Dermis microvascular lymphatic vessel endothelial cell (primary cell): Measurements from ENCODE around the gene NDUFS8. TPM values are rescaled to one million over a fixed set of nuclear protein-coding genes. Genes with fewer than 3 reads are reported as not detected.
"Not testable (repeated sequence)": the region's sequence is repeated elsewhere in the genome, so short reads cannot be mapped to it uniquely, and the experiment has no call there.

Experiments used
- DNase-seq, 2 donors: peaks; one replicate each; pipeline versions ENCODE4 v3.0.0 to v3.0.0-alpha.2; 2010; ENCODE audit warnings: low read depth in 2 of 2
- total RNA-seq: library from RNA; depleted of rRNA; stranded (reverse); fragments of >200 nt; gene quantifications from 2 replicates; pipeline ENCODE4 v1.2.1, GENCODE V29; 2014

Gene NDUFS8
- total RNA-seq = 96.3 and 121 TPM in 2 replicates

DNA sequence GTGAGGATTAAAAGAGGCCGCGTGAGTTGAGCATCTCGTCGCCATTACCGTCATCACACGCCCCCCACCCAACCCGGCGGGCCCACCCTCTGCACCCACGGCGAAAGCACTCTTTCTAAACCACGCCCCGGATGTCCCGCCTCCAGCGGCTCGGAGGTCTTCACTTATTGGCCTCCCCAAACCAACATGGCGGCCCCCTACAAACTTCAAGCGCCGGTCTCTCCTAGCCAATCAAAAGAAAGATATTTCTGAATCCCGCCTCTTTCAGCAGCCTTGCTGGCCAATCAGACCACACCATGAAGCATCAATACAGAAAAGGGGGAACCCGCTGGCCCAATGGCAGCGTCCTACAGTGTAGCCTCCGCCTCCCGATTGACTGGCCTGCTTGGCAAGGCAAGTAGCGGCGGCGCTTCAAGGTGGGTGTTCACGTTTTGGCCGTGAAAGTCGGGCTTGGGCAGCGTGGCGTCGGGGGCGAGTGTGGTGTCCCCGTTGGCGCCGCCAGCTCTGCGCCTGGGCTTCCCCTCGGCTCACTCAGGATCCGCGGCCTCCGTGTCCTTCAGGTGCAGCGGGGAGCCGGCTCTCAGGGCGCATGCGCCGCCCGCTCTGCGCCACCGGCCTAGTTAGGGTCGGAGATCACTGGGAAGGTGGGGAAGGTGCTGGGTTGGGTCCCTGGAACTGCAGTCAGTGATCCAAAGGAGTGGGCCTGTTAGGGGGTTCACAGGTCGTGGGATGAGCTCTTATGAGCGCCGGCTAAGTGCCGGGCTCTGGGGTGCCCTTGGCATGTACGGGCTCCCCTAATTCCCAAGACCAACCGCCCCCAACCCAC lies at the start of gene NDUFS8:
Gene NDUFS8, plus strand, starts transcription at position 364 of the 826 bp plus-strand sequence. CDS start 1,471 bp downstream, outside the sequence.
- DNase-seq = peak; percentile 98 to 99

DNA sequence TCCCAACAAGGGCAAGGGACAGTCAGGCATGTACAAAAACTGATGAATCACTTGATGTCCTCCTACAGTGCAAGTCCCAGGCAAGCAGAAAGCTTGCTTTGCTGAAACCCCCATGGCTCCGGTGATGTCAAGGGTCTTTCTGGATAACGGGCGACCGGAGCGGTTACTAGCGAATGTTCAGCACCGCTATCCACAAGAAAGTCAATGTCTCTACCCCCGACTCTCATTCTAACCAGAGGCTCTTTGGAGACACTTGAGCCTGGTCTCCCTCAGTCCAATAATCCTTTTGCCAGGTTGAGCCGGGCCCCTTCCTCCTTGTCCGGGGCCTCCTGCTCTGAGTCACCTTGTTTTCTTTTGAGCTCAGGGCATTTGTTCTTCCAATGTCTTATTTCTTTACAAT lies 49.3 kb upstream of the NDUFS8 start:
- not testable (repeated sequence) for DNase-seq

DNA sequence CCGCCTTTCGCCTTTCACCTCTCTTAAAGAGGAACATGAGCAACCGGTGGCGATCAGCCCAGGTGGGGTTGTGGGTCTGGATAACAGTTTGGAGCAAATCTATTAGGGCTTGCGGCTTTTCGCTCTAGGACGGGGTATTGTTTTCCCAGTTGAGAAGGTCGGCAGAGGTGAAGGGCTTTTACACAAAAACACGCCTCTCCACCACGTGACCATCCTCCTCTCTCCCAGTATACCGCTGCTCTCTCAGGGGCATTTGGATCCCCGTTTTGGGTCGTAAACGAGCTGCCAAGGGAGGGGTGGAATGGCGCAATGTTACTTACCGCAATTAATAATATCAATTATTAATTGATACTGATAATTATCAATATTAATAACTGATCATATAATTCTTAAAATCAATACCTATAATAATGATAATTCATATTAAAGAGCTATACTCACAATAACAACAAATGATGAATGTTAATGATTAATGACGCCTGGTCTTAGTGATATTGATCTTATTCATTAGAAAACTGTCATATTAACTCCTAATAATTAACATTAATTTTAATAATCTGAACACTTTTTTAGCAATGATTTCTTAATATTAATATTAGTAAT lies 48.1 kb upstream of the NDUFS8 start:
- DNase-seq = not testable (repeated sequence)

DNA sequence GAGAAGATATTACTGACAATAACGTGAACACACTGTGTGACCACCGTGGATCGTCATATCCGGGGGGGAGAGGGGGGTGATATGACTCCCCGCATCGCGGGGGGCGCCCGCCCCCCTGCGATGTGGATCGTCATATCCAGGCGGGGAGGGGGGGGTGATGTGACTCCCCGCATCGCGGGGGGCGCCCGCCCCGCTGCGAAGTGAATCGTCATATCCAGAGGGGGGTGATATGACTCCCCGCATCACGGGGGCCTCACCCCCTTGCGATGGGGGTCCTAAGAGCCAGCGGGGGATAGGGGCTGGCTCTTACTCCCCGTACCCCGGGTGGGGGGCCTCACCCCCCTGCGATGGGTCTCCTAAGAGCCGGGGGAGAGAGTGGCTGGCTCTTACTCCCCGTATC lies 46.5 kb upstream of the NDUFS8 start:
- no peak for DNase-seq

DNA sequence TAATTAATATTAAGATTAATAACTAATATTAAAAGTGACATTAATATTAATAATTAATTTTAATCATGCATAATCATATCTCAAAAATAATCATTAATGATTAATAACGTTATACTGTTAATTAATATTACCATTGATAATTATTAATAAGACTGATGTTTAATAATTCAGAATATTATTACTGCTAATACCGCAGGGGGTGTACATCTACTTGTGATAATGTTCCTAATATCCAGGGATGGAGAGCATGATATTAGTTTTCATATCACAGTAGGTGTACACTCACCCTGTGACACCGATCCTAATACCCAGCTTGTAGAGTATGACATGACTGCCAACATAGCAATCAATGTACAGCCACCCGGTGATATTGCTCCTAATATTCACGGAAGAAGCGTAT lies 45.2 kb upstream of the NDUFS8 start:
- DNase-seq = not testable (repeated sequence)

DNA sequence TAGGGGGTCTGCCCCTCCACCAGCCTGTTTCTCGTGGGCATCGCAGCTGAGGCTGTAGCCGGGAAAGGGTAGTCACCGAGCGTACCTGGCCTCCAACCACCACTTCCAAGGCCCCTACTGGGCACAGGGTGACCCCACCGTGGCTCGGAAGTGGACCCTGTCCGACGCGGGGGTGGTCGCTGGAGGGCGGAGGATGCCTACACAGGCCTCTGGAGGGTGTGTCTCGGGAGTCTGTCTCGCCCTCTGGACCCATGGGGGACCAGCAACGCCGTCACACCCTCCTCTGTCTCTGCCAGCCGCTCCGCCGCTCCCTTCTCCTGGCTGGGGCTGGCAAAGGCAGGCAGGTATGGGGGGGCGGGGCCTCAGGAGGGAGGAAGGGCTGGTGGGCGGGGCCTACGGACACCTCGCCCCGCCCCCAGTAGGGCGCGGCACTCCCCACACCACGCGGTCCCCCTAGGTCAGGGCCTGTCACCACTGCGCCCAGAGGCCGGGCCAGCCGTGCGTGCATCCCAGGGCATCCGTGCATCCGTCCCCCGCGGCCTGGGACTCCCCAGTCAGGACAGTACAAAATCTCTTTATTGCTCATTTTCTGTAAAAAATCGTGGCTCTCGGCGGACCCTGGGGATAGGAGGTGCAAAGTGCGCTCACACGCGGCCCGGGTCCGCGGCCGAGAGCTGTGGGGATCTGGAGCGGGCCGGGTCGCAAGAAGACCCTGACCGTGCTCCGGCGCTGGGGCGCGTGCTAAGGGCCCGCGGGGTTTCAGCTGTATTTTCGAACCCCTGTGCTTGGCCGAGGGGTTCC lies 39.7 kb upstream of the NDUFS8 start:
- DNase-seq = not testable (repeated sequence)

DNA sequence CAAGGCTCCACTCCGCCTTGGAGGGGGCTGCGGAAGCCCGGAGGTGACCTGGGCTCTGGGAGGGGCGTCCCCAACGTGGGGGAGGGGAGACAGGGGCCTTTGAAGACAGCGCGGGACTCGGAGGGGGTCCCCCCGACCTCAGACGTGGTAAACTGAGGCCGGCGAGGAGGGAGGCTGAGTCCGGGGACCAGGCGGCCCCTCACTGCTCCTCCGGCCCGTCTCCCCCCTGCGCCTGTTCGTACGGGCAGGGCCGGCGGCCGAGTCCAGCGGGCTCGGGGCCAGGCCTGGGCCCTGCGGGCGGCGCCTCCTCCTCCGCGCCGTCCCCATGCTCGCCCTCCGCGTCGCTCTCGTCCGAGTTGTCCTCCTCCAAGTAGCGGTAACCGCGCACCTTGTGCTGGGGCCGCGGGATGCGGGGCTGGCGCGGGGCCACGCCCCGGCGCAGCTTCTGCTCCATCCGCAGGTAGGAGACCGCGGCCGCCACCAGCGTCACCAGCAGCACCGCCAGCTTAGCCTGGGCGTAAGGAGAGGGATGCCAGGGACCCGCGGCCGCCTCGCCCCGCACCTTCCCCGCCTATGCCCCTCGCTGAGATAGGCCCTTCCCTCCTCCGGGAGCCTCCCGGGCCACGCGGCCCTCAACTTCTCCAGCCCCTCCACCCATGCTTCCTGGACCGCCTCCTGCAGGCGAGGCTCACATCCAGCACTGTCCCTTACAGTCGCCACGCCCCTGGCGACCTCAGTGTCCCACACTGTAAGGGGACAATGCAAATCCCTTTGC lies 38.9 kb upstream of the NDUFS8 start:
- not testable (repeated sequence) for DNase-seq

DNA sequence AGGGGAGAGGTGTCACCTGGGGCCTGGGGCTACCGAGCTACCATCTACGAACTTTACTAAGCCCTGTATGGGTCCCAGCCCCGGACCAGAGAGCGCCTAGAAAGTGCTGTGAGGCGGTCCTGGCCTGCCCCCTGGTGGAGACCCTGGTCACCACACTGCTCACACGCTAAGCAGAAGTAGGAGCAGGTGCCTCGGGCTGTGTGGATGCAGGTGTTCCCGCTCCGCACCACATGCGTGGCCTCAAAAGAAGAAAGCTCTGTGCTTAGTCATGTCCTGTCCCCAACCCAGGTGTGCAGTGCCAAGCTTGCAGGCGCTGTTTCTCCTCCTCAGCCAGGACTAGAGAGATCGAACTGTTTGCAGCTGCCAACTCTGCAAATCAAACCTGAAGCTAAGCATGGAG lies 36.7 kb upstream of the NDUFS8 start:
- peak in 1 of 2 donors; percentile 26 for DNase-seq

DNA sequence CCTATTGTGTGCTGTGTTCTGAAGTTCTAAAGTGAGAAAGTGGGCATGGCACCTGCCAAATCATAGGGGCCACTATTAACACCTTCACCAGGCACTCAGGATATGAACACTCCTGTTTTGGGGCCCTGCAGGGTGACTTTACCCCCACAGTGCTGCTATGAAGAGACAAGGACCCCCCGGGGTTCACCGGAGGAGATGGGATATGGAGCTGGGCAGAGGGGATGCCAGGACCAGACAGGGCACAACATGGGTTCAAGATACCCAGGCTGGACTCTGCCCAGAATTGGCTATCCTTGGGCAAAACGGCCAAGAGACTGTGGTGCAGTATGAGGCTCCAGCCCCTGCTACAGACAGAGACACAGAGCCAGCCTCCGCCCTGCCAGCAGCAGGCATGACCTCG lies 36.1 kb upstream of the NDUFS8 start:
- not testable (repeated sequence) for DNase-seq

DNA sequence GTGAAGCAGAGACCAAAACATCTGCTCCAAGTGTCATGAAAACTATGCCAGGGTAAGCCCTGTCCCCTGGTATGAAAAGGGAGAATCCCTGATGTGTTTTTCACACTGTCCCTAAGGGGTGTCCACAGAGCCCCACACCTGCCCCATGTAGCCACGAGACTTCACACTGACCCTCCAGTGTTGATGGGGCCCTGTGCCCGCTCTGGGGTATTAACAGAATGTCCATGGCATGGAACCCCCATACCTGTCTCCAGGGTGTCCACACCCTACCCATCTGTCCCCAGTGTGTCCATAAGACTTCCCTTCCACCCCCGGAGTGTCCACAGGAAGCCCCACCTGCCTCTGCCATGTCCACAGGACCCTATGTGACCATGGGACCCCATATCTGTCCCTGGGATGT lies 35.4 kb upstream of the NDUFS8 start:
- not testable (repeated sequence) for DNase-seq

DNA sequence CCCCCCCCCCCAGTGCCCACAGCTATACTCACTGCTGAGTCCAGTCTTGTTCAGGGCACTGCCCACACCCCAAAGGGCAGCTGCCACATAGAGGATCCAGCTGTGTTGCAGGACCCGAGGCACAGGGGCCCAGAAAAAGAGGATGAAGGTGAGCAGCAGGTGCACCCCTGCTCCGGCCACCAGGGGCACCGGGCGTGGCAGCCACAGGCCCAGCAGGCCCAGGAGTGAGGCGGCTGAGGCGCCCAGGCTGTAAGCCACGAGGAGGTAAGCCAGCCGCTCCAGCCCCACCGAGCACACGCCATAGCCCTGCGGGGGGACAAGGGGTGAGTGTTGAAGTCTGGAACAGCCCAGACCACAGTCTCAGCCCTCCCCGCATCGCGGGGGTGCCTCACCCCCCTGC lies 34.9 kb upstream of the NDUFS8 start:
- not testable (repeated sequence) for DNase-seq

DNA sequence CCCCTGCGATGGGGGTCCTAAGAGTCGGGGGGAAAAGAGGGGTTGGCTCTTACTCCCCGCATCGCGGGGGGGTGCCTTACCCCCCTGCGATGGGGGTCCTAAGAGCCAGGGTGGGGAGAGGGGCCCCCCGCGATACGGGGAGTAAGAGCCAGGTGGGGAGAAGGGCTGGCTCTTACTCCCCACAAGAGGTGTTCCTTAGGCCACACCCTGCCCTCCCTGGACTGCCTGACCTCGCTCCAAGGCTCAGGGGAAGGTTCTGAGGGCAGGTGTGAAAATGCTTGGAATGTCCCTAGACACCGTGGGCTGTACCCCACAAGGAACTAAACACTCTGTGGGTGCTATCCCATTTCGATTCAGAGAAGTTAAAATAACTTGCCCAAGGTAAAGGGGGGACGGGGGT lies 34.4 kb upstream of the NDUFS8 start:
- no peak for DNase-seq

DNA sequence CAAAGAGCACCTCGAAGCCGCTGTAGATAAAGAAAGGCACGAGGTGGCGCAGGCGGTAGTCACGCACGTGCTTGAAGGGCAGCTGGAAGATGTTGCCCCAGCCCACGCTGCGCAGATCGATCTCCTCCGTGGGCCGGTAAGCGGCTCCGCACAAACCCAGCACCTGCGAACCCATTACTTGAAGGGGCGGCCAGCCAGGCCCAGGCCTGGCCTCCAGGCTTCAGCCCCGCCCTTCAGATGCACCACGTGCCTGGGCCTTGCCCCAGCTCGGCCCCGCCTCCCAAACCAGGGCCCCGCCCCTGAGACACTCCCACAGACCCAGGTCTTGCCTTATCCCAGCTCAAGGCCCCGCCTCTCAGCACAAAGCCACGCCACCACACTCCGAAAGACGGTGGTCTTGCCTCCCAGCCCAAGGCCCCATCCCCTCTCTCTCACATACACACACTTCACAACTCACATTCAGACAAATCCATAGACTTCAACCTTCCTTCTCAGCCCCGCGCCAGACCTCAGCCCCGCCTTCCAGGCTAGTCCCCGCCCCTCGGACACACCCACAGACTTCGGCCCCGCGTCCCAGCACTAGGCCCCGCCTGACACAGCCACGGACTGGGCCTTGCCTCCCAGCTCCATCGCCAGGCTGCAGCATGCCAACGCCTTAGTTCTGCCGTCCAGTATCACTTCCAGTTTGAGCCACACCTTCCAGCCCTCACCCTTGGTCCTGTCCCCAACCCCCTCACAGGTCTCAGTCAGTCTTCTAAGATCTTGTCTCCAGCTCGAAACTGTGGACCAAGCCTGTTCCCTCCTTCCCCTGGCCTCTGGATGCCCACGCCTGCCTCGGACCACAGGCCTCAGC lies 33.6 kb upstream of the NDUFS8 start:
- DNase-seq = no peak

DNA sequence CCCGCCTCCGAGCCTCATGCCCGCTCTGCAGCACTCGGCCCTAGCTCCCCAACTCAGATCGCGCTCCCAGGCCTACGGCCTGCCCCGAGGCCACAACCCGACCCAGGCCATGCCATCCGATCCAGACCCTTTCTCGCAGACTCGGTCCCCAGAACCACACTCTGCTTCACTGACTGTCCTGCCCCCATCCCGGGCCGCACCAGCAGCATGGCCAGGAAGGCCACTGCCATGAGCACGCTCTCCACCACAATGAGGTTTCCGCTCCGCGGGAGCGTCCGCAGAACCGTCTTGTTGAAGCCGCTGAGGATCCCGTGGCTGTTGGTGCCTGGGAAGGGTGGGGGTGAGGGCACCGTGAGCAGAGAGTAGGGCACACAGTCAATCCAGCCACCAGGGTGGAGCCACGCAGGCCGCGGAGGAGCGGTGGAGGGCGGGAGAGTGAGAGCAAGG lies 33.0 kb upstream of the NDUFS8 start:
- DNase-seq = no peak

DNA sequence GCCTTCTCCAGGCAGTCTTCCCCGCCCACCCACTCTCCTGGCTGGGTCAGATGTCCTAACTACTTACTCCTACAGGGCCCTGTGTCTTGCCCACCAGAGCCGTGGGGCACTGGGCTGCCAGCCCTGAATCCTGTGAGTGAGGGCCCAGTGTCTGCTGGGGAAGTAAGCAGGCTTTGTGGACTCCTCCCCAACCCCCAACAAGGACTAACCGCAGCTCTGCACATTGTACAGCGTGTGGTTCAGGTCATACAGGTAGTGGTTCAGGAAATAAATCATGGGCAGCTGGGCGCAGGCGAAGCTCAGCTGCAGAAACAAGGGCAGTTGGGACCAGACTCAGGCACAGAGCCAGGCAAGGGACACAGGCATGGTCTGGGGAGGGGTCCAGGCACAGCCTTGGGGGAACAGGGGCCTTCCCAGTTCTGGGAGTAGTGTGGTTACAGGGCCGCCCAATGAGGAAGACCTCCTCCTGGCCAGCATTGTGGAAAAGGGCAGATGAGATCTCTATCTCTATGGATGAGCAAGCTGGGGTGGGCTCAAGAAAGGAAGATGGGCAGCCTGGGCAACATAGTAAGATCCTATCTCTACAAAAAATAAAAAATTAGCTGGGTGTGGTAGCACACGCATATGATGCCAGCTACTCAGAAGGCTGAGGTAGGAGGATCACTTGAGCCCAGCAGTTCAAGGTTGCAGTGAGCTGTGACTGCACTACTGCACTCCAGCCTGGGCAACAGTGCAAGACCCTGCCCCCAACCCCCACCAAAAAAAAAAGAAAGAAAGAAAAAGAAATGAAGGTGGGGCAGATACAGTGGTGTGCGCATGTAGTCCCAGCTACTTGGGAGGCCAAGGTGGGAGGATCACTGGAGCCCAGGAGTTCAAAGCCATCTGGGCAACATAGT lies 32.1 kb upstream of the NDUFS8 start:
- DNase-seq = no peak

DNA sequence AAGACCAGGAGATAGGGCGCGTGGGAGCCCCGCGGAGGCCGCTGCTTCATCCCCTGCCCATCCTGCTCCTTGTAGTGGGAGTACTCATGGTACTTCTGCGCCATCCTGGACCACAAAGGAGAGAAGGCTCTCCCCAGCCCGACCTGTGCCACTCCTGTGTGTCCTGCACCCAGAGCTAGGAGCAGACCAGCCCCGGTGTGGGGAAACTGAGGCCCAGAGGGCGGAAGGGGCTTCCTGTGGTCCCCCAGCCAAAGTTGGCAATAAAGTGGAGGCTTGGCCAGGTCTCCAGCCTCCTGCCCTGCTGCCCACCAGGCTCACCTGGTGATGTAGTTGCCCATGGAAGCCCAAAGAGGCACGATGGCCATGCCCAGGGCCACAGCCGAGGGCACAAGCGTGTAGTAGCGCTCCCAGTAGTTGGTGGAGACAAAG lies 31.3 kb upstream of the NDUFS8 start:
- DNase-seq = no peak

DNA sequence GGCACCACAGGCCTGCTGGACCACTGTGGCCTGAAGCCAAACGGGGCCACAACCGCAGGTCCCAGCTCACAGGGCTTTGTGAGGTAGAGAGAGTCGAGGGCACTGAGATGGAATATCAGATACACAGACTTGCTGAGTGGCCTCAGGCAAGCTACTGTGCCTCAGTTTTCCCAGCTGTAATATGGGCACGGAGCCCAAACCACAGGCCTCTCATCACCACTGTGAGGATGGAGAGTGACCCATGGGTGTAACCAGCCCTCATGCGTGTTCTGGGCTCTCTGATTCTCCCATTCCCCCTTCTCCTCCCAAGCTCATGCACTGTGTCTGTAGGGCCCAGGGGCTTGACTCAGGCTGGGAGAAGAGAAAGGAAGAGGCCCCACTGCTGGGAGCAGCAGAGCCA lies 30.8 kb upstream of the NDUFS8 start:
- no peak for DNase-seq

DNA sequence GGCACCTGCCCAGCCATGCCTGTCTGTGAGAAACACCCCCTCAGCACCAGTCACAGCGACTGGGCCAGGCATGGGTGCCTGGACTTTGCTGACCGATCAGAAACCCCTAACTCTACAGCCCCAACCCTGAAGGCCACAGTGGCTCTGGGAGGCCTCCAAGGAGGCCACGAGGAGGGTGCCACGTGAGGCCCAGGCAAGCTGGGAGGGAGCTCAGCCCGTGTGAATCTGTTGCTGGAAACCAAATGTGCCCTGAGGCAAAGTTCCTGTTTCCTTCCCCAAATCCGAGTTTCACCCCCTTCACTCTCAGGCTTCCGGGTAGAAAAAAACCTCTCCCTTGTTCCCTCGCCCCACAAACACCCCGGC lies 27.9 kb upstream of the NDUFS8 start:
- no peak for DNase-seq
